ENCODE measurements around the gene XPNPEP2. TPM values are rescaled to one million over a fixed set of nuclear protein-coding genes. Genes with fewer than 3 reads are reported as not detected.

The XPNPEP2 gene
- total and polyA plus RNA-seq, 9 of the 15 experiments (the other 6 are each of a cell fraction or from before 2014, with no cell fraction given), result 0.03 to 0.19 (median 0.09) TPM; not detected in 5

GRCh38 chrX:129759576-129760061 is 20.8 kb downstream of the XPNPEP2 start (continued):
- TF ChIP-seq ZNF586 (CRISPR knock-in tag; conservative IDR thresholded peaks at IDR 0.05) (no peak), MAFG (tag; conservative IDR thresholded peaks at IDR 0.05) (peak; percentile 95), CTCF (IDR thresholded peaks at IDR 0.05 in 2 of 3, conservative IDR thresholded peaks at IDR 0.05 in 1 of 3; ENCODE audit: insufficient read depth in 2 of 3, low read depth in 1 of 3, low read length in 3 of 3) (peak; percentile 34 to 51 (median 41); a peak in 5 of 6 replicates), RAD21 (CRISPR knock-in tag; conservative IDR thresholded peaks at IDR 0.05 in 1 of 2, IDR thresholded peaks at IDR 0.05 in 1 of 2) (peak; percentile 61; a peak in 3 of 4 replicates), JUND (IDR thresholded peaks at IDR 0.05; ENCODE audit: borderline replicate concordance, low read depth, low read length) (0 out of 2 replicates have a peak, but pooled peaks have one; percentile 4), JUND (tag; IDR thresholded peaks at IDR 0.05; ENCODE audit: borderline replicate concordance, low read depth, low read length) (no peak), COPS2 (conservative IDR thresholded peaks at IDR 0.05) (no peak), SPI1 (IDR thresholded peaks at IDR 0.05; ENCODE audit: borderline replicate concordance, low read depth, low read length) (no peak), ZC3H8 (IDR thresholded peaks at IDR 0.05) (no peak), POLR2G (IDR thresholded peaks at IDR 0.05; ENCODE audit: low read depth, low read length) (no peak), RCOR1 (IDR thresholded peaks at IDR 0.05; ENCODE audit: borderline replicate concordance in 1 of 2, low read depth in 2 of 2, low read length in 2 of 2) (peak in 1 of 2 experiments; percentile 43; a peak in 1 of 4 replicates)
- TF ChIP-seq, protein P1, sequence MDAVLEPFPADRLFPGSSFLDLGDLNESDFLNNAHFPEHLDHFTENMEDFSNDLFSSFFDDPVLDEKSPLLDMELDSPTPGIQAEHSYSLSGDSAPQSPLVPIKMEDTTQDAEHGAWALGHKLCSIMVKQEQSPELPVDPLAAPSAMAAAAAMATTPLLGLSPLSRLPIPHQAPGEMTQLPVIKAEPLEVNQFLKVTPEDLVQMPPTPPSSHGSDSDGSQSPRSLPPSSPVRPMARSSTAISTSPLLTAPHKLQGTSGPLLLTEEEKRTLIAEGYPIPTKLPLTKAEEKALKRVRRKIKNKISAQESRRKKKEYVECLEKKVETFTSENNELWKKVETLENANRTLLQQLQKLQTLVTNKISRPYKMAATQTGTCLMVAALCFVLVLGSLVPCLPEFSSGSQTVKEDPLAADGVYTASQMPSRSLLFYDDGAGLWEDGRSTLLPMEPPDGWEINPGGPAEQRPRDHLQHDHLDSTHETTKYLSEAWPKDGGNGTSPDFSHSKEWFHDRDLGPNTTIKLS (IDR thresholded peaks at IDR 0.05; ENCODE audit: borderline replicate concordance, low read depth), result peak; percentile 33; the same call in 1 of the 2 replicates

Measured in K562 (cell line).